Measurements from ENCODE around the gene INTS3. TPM values are rescaled to one million over a fixed set of nuclear protein-coding genes. Genes with fewer than 3 reads are reported as not detected.

Gene INTS3
- total and polyA plus RNA-seq, 9 of the 15 experiments (the other 6 are each of a cell fraction or from before 2014, with no cell fraction given) = 6.3 to 24.1 (median 14.3) TPM

DNA sequence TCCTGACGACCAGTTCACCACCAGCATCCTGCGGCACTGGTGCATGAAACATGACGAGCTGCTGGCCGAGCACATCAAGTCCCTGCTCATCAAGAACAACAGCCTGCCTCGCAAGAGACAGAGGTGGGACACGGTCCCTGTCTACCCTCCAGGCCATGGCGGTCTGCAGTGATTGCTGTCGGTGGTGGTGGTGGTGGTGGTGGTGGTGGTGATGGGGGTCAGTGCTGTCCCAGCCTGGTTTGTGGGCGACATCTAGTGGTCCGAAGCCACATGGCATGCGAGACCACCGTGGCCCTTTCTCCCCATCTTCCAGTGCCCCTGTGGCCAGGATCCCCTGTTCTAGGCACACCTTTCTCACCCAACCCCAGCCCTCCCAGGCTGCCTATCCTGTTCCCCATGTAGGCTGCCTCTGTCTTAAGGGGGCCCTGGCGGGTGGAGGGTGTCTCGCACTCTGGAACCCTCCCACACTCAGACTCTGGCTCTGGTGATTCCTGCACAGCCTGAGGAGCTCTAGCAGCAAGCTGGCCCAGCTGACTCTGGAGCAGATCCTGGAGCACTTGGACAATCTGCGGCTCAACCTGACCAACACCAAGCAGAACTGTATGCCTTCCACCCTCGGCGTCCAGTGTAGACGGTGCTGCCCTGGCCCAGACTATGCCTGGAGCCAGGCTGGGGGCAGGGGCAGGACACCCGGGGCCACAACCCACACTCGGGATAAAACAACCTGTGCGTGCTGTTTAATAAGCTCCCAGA, 44.2 kb downstream of the INTS3 start:
- Histone ChIP-seq H2AFZ (ENCODE audit: low read depth, low read length) (no peak overlapping the region), H3K4me1 (replicated peaks in 1 of 2; ENCODE audit: control insufficient read depth in 2 of 2, insufficient read depth in 2 of 2, low read length in 2 of 2) (peaks cover 0 to 28% of the 10 kb centered on the region in 2 experiments; a peak in 3 of 5 replicates), H3K27me3 (ENCODE audit: control insufficient read depth in 2 of 2, insufficient read depth in 2 of 2, low read length in 2 of 2) (no peaks in the 10 kb centered on the region), H3K9ac (ENCODE audit: insufficient read depth in 1 of 2, low read depth in 2 of 2, low read length in 2 of 2) (no peak overlapping the region), H3K27ac (ENCODE audit: extremely low read depth, low read depth, low read length) (no peak overlapping the region), H3K79me2 (ENCODE audit: control insufficient read depth, insufficient read depth, low read length) (no peaks in the 10 kb centered on the region), H4K20me1 (replicated peaks; ENCODE audit: control insufficient read depth, insufficient read depth, low read length) (no peaks in the 10 kb centered on the region), H3K4me3 (no peak overlapping the region), H3K4me2 (ENCODE audit: insufficient read depth, low read length) (no peak overlapping the region), H3K9me1 (ENCODE audit: control insufficient read depth, insufficient read depth, low read length) (peaks cover 4% of the 10 kb centered on the region), H3K36me3 (ENCODE audit: control insufficient read depth, insufficient read depth, low read length) (peaks cover 48% of the 10 kb centered on the region), H3K9me3 (replicated peaks; ENCODE audit: control insufficient read depth, insufficient read depth, low read depth, low read length) (no peaks in the 10 kb centered on the region)
- ChIA-PET POLR2A (interaction anchor here (3.2 kb wide), 1 partner anchor 218 kb away, joined by 11 read pairs; the partner anchor contains the start of gene RPS27), CTCF (ENCODE audit: low intra/inter-chr PET ratio) (interaction anchor here (1.3 to 1.7 kb wide), 2 partner anchors 94 to 260 kb away, joined by 4 to 9 read pairs; partner anchors contain the start of gene NPR1)
- intact Hi-C loops (cut with micrococcal nuclease) (loop anchor here (5.0 to 10.0 kb wide), 2 partner anchors 95 to 257 kb away; partner anchors contain the start of gene NPR1), in situ Hi-C loops (cut with MboI) (no loop called here)
- WGBS (ENCODE audit: insufficient coverage, low coverage, missing lambda C conversion rate) = 67% methylated on average over 19 of the region's 21 CpGs
- peak; percentile 42 for FAIRE-seq
- BruUV-seq (replicated peaks) = no TSS peak
- peak; percentile 54 for ATAC-seq
- peak; percentile 44 to 54 (median 44) for DNase-seq (ENCODE audit: extremely low read depth in 1 of 4, low spot score in 3 of 4)
- peak; percentile 21 to 66; a peak in 2 of 4 replicates for TF ChIP-seq RAD21 (CRISPR knock-in tag; conservative IDR thresholded peaks at IDR 0.05 in 1 of 2, IDR thresholded peaks at IDR 0.05 in 1 of 2)
- TF ChIP-seq, protein P1, sequence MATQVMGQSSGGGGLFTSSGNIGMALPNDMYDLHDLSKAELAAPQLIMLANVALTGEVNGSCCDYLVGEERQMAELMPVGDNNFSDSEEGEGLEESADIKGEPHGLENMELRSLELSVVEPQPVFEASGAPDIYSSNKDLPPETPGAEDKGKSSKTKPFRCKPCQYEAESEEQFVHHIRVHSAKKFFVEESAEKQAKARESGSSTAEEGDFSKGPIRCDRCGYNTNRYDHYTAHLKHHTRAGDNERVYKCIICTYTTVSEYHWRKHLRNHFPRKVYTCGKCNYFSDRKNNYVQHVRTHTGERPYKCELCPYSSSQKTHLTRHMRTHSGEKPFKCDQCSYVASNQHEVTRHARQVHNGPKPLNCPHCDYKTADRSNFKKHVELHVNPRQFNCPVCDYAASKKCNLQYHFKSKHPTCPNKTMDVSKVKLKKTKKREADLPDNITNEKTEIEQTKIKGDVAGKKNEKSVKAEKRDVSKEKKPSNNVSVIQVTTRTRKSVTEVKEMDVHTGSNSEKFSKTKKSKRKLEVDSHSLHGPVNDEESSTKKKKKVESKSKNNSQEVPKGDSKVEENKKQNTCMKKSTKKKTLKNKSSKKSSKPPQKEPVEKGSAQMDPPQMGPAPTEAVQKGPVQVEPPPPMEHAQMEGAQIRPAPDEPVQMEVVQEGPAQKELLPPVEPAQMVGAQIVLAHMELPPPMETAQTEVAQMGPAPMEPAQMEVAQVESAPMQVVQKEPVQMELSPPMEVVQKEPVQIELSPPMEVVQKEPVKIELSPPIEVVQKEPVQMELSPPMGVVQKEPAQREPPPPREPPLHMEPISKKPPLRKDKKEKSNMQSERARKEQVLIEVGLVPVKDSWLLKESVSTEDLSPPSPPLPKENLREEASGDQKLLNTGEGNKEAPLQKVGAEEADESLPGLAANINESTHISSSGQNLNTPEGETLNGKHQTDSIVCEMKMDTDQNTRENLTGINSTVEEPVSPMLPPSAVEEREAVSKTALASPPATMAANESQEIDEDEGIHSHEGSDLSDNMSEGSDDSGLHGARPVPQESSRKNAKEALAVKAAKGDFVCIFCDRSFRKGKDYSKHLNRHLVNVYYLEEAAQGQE (IDR thresholded peaks at IDR 0.05; ENCODE audit: borderline replicate concordance) = peak; percentile 38; the same call in 1 of the 2 replicates
- TF ChIP-seq, protein P1 (CRISPR knock-in tag; IDR thresholded peaks at IDR 0.05; ENCODE audit: low read depth) = no peak
- TF ChIP-seq ELF2 (CRISPR knock-in tag; IDR thresholded peaks at IDR 0.05) = no peak
- peak; percentile 52 for TF ChIP-seq SMC3 (conservative IDR thresholded peaks at IDR 0.05; ENCODE audit: insufficient read depth, low read depth, low read length)
- TF ChIP-seq, protein P2, sequence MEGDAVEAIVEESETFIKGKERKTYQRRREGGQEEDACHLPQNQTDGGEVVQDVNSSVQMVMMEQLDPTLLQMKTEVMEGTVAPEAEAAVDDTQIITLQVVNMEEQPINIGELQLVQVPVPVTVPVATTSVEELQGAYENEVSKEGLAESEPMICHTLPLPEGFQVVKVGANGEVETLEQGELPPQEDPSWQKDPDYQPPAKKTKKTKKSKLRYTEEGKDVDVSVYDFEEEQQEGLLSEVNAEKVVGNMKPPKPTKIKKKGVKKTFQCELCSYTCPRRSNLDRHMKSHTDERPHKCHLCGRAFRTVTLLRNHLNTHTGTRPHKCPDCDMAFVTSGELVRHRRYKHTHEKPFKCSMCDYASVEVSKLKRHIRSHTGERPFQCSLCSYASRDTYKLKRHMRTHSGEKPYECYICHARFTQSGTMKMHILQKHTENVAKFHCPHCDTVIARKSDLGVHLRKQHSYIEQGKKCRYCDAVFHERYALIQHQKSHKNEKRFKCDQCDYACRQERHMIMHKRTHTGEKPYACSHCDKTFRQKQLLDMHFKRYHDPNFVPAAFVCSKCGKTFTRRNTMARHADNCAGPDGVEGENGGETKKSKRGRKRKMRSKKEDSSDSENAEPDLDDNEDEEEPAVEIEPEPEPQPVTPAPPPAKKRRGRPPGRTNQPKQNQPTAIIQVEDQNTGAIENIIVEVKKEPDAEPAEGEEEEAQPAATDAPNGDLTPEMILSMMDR (IDR thresholded peaks at IDR 0.05 in 2 of 3, conservative IDR thresholded peaks at IDR 0.05 in 1 of 3; ENCODE audit: insufficient read depth in 2 of 3, low read depth in 1 of 3, low read length in 3 of 3) = peak; percentile 62 to 75 (median 67)
- TF ChIP-seq ZNF354B (CRISPR knock-in tag; IDR thresholded peaks at IDR 0.05) = no peak
- TF ChIP-seq GTF2F1 (IDR thresholded peaks at IDR 0.05; ENCODE audit: low read depth, low read length) = no peak
- TF ChIP-seq STAG1 (CRISPR knock-in tag; IDR thresholded peaks at IDR 0.05; ENCODE audit: borderline replicate concordance) = peak; percentile 75; the same call in 1 of the 2 replicates
- no peak for TF ChIP-seq RB1 (IDR thresholded peaks at IDR 0.05; ENCODE audit: low read depth)
- TF ChIP-seq NFRKB (IDR thresholded peaks at IDR 0.05; ENCODE audit: low read depth) = no peak

All from K562 (cell line).